GM12801 (cell line): ENCODE results near the gene AGTR1.

Experiments used
- CTCF ChIP-seq: IDR thresholded peaks from one replicate; pipeline ENCODE4 v1.5.1; 2011; ENCODE audit warnings: control low read depth; ENCODE audit not compliant: insufficient read length; ENCODE audit errors: extremely low read depth

The AGTR1 gene

GRCh38 chr3:148736086-148736485 lies 38.4 kb downstream of the AGTR1 start:
- TF ChIP-seq CTCF: no peak

- TF ChIP-seq CTCF: no peak
Measured at GRCh38 chr3:148737104-148737530, 39.4 kb downstream of the AGTR1 start.

GRCh38 chr3:148739720-148740119 lies 42.0 kb downstream of the AGTR1 start:
- TF ChIP-seq CTCF: no peak

DNA sequence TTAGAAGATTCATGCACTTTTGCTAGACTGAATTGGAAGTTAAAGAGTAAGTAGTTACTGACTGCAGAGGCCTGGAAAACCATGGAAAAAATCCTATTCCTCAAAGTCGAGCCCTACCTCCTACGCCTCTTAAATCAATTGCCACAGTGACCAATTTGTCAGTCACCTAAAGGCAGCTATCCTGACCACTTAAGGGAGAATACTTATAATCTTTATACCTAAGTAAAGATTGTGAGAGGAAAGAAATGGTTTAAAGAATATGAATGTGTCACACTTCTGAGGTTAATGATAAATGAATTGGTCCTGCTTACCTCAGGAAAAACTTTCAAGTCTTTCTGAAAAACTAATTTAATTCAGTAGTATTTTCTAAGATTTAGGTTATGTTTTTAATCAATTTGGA lies 42.6 kb downstream of the AGTR1 start:
- no peak for TF ChIP-seq CTCF

- no peak for TF ChIP-seq CTCF
Measured at GRCh38 chr3:148741219-148741618, 43.5 kb downstream of the AGTR1 start.

DNA sequence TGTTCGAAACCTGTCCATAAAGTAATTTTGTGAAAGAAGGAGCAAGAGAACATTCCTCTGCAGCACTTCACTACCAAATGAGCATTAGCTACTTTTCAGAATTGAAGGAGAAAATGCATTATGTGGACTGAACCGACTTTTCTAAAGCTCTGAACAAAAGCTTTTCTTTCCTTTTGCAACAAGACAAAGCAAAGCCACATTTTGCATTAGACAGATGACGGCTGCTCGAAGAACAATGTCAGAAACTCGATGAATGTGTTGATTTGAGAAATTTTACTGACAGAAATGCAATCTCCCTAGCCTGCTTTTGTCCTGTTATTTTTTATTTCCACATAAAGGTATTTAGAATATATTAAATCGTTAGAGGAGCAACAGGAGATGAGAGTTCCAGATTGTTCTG lies 44.4 kb downstream of the AGTR1 start:
- TF ChIP-seq CTCF: no peak

- TF ChIP-seq CTCF: no peak
Measured at GRCh38 chr3:148746053-148746452, 48.4 kb downstream of the AGTR1 start.

DNA sequence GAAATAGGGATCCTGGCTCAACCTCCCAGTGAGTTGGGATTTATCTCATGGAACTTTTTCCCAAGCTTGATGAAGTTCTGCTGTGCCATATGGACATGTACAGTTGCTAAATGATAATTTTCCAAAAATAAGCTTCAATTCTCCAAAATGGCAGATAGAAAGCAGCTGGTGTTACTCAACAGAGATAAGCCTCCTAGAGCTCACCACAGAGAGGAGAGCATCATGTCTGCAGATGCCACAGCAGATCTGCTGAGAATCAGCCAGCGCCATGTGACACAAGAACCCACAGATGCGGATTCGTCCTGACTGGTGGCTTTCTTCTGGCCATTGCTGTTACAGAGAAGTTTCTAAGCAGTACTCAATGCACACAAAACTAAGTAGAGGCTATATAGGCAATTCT lies 50.6 kb downstream of the AGTR1 start:
- no peak for TF ChIP-seq CTCF
